H1 (cell line): ENCODE measurements around the gene LBX1. TPM values are rescaled to one million over a fixed set of nuclear protein-coding genes. Genes with fewer than 3 reads are reported as not detected.

Source experiments
- ATF2 ChIP-seq: IDR thresholded peaks from 2 replicates; pipeline ENCODE4 v1.6.1; 2012; ENCODE audit warnings: low read length, inconsistent platforms
- ATF3 ChIP-seq: IDR thresholded peaks from 2 replicates; pipeline ENCODE4 v1.6.1; 2011; ENCODE audit warnings: low read depth, mild to moderate bottlenecking, low read length; ENCODE audit not compliant: insufficient read depth
- CHD1 ChIP-seq: IDR thresholded peaks from 2 replicates; pipeline ENCODE4 v1.6.1; 2012; ENCODE audit warnings: low read depth, low read length, improper control_type of control experiment
- CHD7 ChIP-seq: fragments of 300-600 bp; sonication (generic); IDR thresholded peaks from 2 replicates; pipeline ENCODE4 v1.7.1; 2012; ENCODE audit warnings: low read length, moderate library complexity, mild to moderate bottlenecking, inconsistent platforms; ENCODE audit not compliant: insufficient replicate concordance
- HDAC6 ChIP-seq: IDR thresholded peaks from one replicate; pipeline ENCODE4 v1.7.1; 2012; ENCODE audit warnings: low read depth, mild to moderate bottlenecking, inconsistent platforms, low read length, moderate library complexity
- SIRT6 ChIP-seq: IDR thresholded peaks from one replicate; pipeline ENCODE4 v1.7.1; 2012; ENCODE audit warnings: low read length, inconsistent platforms
- USF2 ChIP-seq: IDR thresholded peaks from 2 replicates; pipeline ENCODE4 v1.6.1; 2011; ENCODE audit warnings: low read length, improper control_type of control experiment
- polyA plus RNA-seq, 7 experiments: library from polyadenylated mRNA; depleted of rRNA in 3 of 7; stranded (reverse) in 5 of 7; unstranded in 2 of 7; fragments of >200 nt in 5 of 7; fragments of 200-250 nt in 2 of 7; gene quantifications; 1 replicate in 5 of 7; 2 replicates in 1 of 7; 4 replicates in 1 of 7; pipeline versions ENCODE4 v1.2.1 to v1.2.3, GENCODE V29; 2011 to 2013; ENCODE audit warnings: missing spikeins in 2 of 7, mixed read lengths in 2 of 7
- total RNA-seq: library from RNA; stranded (reverse); fragmentation: NEBNext Ultra II Directional; extraction: Animal tissue kit (Norgen Biotek cat#: 25700); gene quantifications from 2 replicates; pipeline ENCODE4 v1.2.1, GENCODE V29; 2021

The LBX1 gene
- total and polyA plus RNA-seq, 2 of the 8 experiments (the other 6 are each of a cell fraction or from before 2014, with no cell fraction given): not detected

- no peak for TF ChIP-seq USF2
- TF ChIP-seq CHD1: no peak
- no peak for TF ChIP-seq SIRT6
- no peak for TF ChIP-seq ATF3
- TF ChIP-seq HDAC6: no peak
- TF ChIP-seq ATF2: no peak
- no peak for TF ChIP-seq CHD7
Observed at GRCh38 chr10:101208543-101208942, 20.7 kb downstream of the LBX1 start (continued).
